ENCODE data around the gene HOOK1. TPM values are rescaled to one million over a fixed set of nuclear protein-coding genes. Genes with fewer than 3 reads are reported as not detected.

The HOOK1 gene
- polyA plus RNA-seq, 1 of the 3 experiments (the other 2 are of a cell fraction): 0.35 TPM

DNA sequence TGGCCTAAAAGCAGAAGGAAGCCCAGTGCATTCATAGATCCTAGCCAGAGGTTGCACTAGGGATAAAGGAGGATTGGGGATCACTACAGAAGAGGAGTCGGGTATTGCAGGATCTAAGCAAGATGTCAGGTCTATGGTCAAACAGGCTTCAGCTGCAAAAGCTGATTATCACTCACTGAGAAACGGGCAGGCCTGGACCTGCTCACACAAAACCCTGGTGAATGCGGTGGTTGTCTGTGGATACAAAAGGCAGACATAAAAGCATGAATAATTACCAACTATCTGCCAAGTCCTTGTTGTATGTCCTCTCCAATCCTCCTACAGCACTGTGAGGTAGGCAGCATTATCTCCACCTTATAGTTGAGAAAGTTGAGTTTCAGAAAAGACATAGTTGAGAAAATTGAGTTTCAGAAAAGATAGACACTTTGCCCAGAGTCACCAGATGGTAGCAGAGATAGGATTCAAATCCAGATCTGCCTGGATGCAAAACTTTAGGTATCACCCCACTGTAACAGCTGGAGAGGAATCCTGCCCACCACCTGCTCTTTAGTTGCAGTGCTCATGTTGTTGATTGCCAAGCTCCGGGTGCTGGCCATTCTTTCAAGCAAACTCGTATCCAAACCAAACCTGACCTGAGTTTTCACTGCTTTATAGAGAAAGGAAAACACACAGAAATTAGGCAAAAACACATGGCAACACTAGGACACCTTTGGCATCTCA is 49.6 kb upstream of the HOOK1 start (continued):
- no peak for TF ChIP-seq EZH2phosphoT487 (IDR thresholded peaks at IDR 0.05; ENCODE audit: borderline replicate concordance, low read depth)
- TF ChIP-seq, protein P1, sequence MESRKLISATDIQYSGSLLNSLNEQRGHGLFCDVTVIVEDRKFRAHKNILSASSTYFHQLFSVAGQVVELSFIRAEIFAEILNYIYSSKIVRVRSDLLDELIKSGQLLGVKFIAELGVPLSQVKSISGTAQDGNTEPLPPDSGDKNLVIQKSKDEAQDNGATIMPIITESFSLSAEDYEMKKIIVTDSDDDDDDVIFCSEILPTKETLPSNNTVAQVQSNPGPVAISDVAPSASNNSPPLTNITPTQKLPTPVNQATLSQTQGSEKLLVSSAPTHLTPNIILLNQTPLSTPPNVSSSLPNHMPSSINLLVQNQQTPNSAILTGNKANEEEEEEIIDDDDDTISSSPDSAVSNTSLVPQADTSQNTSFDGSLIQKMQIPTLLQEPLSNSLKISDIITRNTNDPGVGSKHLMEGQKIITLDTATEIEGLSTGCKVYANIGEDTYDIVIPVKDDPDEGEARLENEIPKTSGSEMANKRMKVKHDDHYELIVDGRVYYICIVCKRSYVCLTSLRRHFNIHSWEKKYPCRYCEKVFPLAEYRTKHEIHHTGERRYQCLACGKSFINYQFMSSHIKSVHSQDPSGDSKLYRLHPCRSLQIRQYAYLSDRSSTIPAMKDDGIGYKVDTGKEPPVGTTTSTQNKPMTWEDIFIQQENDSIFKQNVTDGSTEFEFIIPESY (IDR thresholded peaks at IDR 0.05; ENCODE audit: borderline replicate concordance, low read depth): no peak

DNA sequence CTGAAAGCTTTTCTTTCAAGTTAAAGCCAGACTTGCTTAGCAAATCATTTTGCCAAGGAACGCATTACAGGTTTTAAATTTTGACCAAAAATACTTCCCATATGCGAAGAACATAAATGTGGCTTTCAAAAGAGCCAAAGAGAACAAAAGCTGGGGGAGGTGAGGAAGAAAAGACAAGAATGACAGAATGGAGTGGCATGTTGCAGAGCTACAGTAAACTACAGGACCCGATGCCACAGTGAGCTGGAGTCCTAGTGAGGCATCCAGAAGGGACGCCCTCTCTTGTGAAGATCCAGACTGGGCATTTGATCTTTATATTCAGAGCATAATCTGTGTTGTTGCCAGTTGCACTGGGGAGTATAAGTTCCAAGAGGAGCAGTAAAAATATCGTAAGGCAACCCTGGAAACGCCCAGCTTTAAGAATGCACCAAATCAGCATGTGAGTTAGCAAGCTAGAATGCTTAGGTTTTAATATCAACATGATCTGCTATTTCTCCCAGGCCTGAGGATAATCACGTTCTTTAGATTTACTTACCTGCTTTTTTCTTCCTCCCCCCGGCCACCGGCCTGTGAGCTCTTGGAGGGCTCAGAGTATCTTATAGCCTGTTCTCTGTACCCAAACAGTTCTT is 48.4 kb upstream of the HOOK1 start:
- Histone ChIP-seq H2AFZ (ENCODE audit: low read depth) (peak overlapping the region; percentile 1; the same call in 1 of the 2 replicates), H3K9me3 (no peaks in the 10 kb centered on the region), H3K4me2 (peak overlapping the region; percentile 29; the same call in 1 of the 2 replicates), H3K4me1 (ENCODE audit: control insufficient read depth in 1 of 2, insufficient read depth in 2 of 2, low read depth in 1 of 2, low read length in 1 of 2) (peaks cover 34 to 39% of the 10 kb centered on the region in 2 experiments), H3K4me3 (ENCODE audit: low read depth in 2 of 2, low read length in 1 of 2) (no peak overlapping the region), H3F3A (replicated peaks; ENCODE audit: insufficient read depth) (peaks cover 3% of the 10 kb centered on the region), H4K20me1 (ENCODE audit: insufficient read depth) (no peaks in the 10 kb centered on the region), H3K79me2 (ENCODE audit: insufficient read depth) (no peaks in the 10 kb centered on the region), H3K27me3 (ENCODE audit: insufficient read depth) (no peaks in the 10 kb centered on the region), H3K9me2 (no peaks in the 10 kb centered on the region), H3K36me3 (replicated peaks in 1 of 2; ENCODE audit: control insufficient read depth in 1 of 2, insufficient read depth in 2 of 2, low read length in 1 of 2) (no peaks in the 10 kb centered on the region), H3K27ac (ENCODE audit: low read depth in 2 of 2, low read length in 1 of 2) (peak overlapping the region; percentile 69 to 85; a peak in 3 of 4 replicates), H3K9ac (no peak overlapping the region)
- POLR2A ChIA-PET: interaction anchor here (0.5 kb wide), 1 partner anchor 8 kb away, joined by 3 read pairs; no protein-coding TSS in a partner anchor
- WGBS (ENCODE audit: low lambda C conversion rate): 71% methylated on average over 9 of the region's 9 CpGs
- CTCF ChIA-PET: interaction anchor here (0.6 to 2.5 kb wide), 3 partner anchors 40 to 1281 kb away, joined by 3 to 6 read pairs (median 3); no protein-coding TSS in a partner anchor
- no peak for DNase-seq
- TF ChIP-seq GABPA (IDR thresholded peaks at IDR 0.05; ENCODE audit: low read depth) (no peak), SIN3A (IDR thresholded peaks at IDR 0.05; ENCODE audit: borderline replicate concordance, low read depth, low read length) (no peak), RXRA (IDR thresholded peaks at IDR 0.05; ENCODE audit: borderline replicate concordance, low read depth) (no peak), FOXM1 (IDR thresholded peaks at IDR 0.05; ENCODE audit: low read depth) (no peak), FOXJ3 (CRISPR knock-in tag; IDR thresholded peaks at IDR 0.05) (no peak), CHD2 (IDR thresholded peaks at IDR 0.05; ENCODE audit: low read length, partially characterized antibody) (no peak), GATA2 (CRISPR knock-in tag; IDR thresholded peaks at IDR 0.05) (no peak), EP300 (IDR thresholded peaks at IDR 0.05; ENCODE audit: borderline replicate concordance in 1 of 2, low read depth in 1 of 2, low read length in 1 of 2) (no peak), MEF2A (IDR thresholded peaks at IDR 0.05; ENCODE audit: borderline replicate concordance, low read depth) (no peak), SMC3 (IDR thresholded peaks at IDR 0.05; ENCODE audit: low read depth, low read length) (no peak), YY1 (IDR thresholded peaks at IDR 0.05; ENCODE audit: low read depth) (no peak), ELF1 (IDR thresholded peaks at IDR 0.05) (no peak)
- TF ChIP-seq, protein P2, sequence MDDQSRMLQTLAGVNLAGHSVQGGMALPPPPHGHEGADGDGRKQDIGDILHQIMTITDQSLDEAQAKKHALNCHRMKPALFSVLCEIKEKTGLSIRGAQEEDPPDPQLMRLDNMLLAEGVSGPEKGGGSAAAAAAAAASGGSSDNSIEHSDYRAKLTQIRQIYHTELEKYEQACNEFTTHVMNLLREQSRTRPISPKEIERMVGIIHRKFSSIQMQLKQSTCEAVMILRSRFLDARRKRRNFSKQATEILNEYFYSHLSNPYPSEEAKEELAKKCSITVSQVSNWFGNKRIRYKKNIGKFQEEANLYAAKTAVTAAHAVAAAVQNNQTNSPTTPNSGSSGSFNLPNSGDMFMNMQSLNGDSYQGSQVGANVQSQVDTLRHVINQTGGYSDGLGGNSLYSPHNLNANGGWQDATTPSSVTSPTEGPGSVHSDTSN (IDR thresholded peaks at IDR 0.05): no peak
- TF ChIP-seq, protein P3, sequence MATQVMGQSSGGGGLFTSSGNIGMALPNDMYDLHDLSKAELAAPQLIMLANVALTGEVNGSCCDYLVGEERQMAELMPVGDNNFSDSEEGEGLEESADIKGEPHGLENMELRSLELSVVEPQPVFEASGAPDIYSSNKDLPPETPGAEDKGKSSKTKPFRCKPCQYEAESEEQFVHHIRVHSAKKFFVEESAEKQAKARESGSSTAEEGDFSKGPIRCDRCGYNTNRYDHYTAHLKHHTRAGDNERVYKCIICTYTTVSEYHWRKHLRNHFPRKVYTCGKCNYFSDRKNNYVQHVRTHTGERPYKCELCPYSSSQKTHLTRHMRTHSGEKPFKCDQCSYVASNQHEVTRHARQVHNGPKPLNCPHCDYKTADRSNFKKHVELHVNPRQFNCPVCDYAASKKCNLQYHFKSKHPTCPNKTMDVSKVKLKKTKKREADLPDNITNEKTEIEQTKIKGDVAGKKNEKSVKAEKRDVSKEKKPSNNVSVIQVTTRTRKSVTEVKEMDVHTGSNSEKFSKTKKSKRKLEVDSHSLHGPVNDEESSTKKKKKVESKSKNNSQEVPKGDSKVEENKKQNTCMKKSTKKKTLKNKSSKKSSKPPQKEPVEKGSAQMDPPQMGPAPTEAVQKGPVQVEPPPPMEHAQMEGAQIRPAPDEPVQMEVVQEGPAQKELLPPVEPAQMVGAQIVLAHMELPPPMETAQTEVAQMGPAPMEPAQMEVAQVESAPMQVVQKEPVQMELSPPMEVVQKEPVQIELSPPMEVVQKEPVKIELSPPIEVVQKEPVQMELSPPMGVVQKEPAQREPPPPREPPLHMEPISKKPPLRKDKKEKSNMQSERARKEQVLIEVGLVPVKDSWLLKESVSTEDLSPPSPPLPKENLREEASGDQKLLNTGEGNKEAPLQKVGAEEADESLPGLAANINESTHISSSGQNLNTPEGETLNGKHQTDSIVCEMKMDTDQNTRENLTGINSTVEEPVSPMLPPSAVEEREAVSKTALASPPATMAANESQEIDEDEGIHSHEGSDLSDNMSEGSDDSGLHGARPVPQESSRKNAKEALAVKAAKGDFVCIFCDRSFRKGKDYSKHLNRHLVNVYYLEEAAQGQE (IDR thresholded peaks at IDR 0.05; ENCODE audit: low read depth, low read length): no peak
- TF ChIP-seq, protein P4, sequence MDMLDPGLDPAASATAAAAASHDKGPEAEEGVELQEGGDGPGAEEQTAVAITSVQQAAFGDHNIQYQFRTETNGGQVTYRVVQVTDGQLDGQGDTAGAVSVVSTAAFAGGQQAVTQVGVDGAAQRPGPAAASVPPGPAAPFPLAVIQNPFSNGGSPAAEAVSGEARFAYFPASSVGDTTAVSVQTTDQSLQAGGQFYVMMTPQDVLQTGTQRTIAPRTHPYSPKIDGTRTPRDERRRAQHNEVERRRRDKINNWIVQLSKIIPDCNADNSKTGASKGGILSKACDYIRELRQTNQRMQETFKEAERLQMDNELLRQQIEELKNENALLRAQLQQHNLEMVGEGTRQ (IDR thresholded peaks at IDR 0.05; ENCODE audit: borderline replicate concordance, low read depth, low read length): no peak
- TF ChIP-seq, protein P5, sequence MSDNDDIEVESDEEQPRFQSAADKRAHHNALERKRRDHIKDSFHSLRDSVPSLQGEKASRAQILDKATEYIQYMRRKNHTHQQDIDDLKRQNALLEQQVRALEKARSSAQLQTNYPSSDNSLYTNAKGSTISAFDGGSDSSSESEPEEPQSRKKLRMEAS (IDR thresholded peaks at IDR 0.05; ENCODE audit: low read depth): no peak
- TF ChIP-seq, protein P6, sequence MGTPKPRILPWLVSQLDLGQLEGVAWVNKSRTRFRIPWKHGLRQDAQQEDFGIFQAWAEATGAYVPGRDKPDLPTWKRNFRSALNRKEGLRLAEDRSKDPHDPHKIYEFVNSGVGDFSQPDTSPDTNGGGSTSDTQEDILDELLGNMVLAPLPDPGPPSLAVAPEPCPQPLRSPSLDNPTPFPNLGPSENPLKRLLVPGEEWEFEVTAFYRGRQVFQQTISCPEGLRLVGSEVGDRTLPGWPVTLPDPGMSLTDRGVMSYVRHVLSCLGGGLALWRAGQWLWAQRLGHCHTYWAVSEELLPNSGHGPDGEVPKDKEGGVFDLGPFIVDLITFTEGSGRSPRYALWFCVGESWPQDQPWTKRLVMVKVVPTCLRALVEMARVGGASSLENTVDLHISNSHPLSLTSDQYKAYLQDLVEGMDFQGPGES (IDR thresholded peaks at IDR 0.05; ENCODE audit: low read depth, low read length): no peak

Measured in SK-N-SH (cell line).